ENCODE measurements around the gene DAAM2.

DAAM2 gene

GRCh38 chr6:39925191-39925930, 133.2 kb downstream of the DAAM2 start:
- in situ Hi-C loops (cut with HindIII; ENCODE audit: low sequenced_read_pairs), result no loop called here

GRCh38 chr6:39925931-39926290, 133.7 kb downstream of the DAAM2 start:
- in situ Hi-C loops (cut with HindIII; ENCODE audit: low sequenced_read_pairs), result no loop called here

- in situ Hi-C loops (cut with HindIII; ENCODE audit: low sequenced_read_pairs), result no loop called here
Measured at GRCh38 chr6:39926668-39927067, 134.5 kb downstream of the DAAM2 start.

GRCh38 chr6:39927159-39927558, 135.0 kb downstream of the DAAM2 start:
- in situ Hi-C loops (cut with HindIII; ENCODE audit: low sequenced_read_pairs), result no loop called here

- in situ Hi-C loops (cut with HindIII; ENCODE audit: low sequenced_read_pairs), result no loop called here
Measured at GRCh38 chr6:39929039-39929732, 137.0 kb downstream of the DAAM2 start.

- in situ Hi-C loops (cut with HindIII; ENCODE audit: low sequenced_read_pairs), result no loop called here
Measured at GRCh38 chr6:39929733-39930461, 137.7 kb downstream of the DAAM2 start.

GRCh38 chr6:39930540-39930939, 138.4 kb downstream of the DAAM2 start:
- in situ Hi-C loops (cut with HindIII; ENCODE audit: low sequenced_read_pairs), result no loop called here

GRCh38 chr6:39931607-39932006, 139.4 kb downstream of the DAAM2 start:
- in situ Hi-C loops (cut with HindIII; ENCODE audit: low sequenced_read_pairs), result no loop called here

- in situ Hi-C loops (cut with HindIII; ENCODE audit: low sequenced_read_pairs), result no loop called here
Measured at GRCh38 chr6:39932386-39932910, 140.3 kb downstream of the DAAM2 start.

GRCh38 chr6:39933669-39934130, 141.5 kb downstream of the DAAM2 start:
- in situ Hi-C loops (cut with HindIII; ENCODE audit: low sequenced_read_pairs), result no loop called here

GRCh38 chr6:39934131-39934757, 142.1 kb downstream of the DAAM2 start, which contains the start of gene MOCS1:
MOCS1 (minus strand) TSS chr6:39934462; CDS start chr6:39934417, 45 bp downstream.
- in situ Hi-C loops (cut with HindIII; ENCODE audit: low sequenced_read_pairs), result no loop called here

GRCh38 chr6:39935241-39935640, 143.1 kb downstream of the DAAM2 start:
- in situ Hi-C loops (cut with HindIII; ENCODE audit: low sequenced_read_pairs), result no loop called here

GRCh38 chr6:39936857-39937256, 144.7 kb downstream of the DAAM2 start:
- in situ Hi-C loops (cut with HindIII; ENCODE audit: low sequenced_read_pairs), result no loop called here

- in situ Hi-C loops (cut with HindIII; ENCODE audit: low sequenced_read_pairs), result no loop called here
Measured at GRCh38 chr6:39937686-39938333, 145.6 kb downstream of the DAAM2 start.

GRCh38 chr6:39938773-39939654, 146.8 kb downstream of the DAAM2 start:
- in situ Hi-C loops (cut with HindIII; ENCODE audit: low sequenced_read_pairs), result no loop called here

GRCh38 chr6:39941138-39941537, 149.0 kb downstream of the DAAM2 start:
- in situ Hi-C loops (cut with HindIII; ENCODE audit: low sequenced_read_pairs), result no loop called here

GRCh38 chr6:39941820-39942219, 149.6 kb downstream of the DAAM2 start:
- in situ Hi-C loops (cut with HindIII; ENCODE audit: low sequenced_read_pairs), result no loop called here

GRCh38 chr6:39942903-39943580, 150.9 kb downstream of the DAAM2 start:
- in situ Hi-C loops (cut with HindIII; ENCODE audit: low sequenced_read_pairs), result no loop called here

GRCh38 chr6:39945626-39946025, 153.4 kb downstream of the DAAM2 start:
- in situ Hi-C loops (cut with HindIII; ENCODE audit: low sequenced_read_pairs), result no loop called here

Data from endothelial cell of hepatic sinusoid (primary cell).